ENCODE results near the gene NGRN. TPM values are rescaled to one million over a fixed set of nuclear protein-coding genes. Genes with fewer than 3 reads are reported as not detected.
A peak's percentile ranks its signal among the peaks of the same experiment; 100 is the strongest.

Gene NGRN
- total RNA-seq, 1 donor, result 68.4 TPM

GRCh38 chr15:90221246-90221900 lies 44.1 kb upstream of the NGRN start:
- Histone ChIP-seq H4K20me1 (ENCODE audit: insufficient read depth, low read length) (no peaks in the 10 kb centered on the region), H3K79me2 (ENCODE audit: insufficient read depth, low read length) (no peaks in the 10 kb centered on the region), H3K4me2 (ENCODE audit: insufficient read depth, low read length) (no peak overlapping the region), H3K9me3 (ENCODE audit: low read depth, low read length) (no peaks in the 10 kb centered on the region), H3K36me3 (ENCODE audit: insufficient read depth, low read length) (no peaks in the 10 kb centered on the region), H3K4me3 (ENCODE audit: insufficient read depth, low read length) (no peak overlapping the region), H3K27me3 (ENCODE audit: insufficient read depth, low read length) (no peaks in the 10 kb centered on the region), H3K4me1 (ENCODE audit: insufficient read depth, low read length) (peaks cover 5% of the 10 kb centered on the region), H2AFZ (ENCODE audit: low read length) (peak overlapping the region; percentile 36), H3K27ac (ENCODE audit: low read depth, low read length) (no peak overlapping the region)
- TF ChIP-seq CTCF (IDR thresholded peaks at IDR 0.05; ENCODE audit: extremely low read depth, low read depth, low read length), result peak; percentile 91
- peak; percentile 99 for DNase-seq (ENCODE audit: insufficient read length, low spot score, missing footprints)

GRCh38 chr15:90222547-90222946 lies 42.9 kb upstream of the NGRN start:
- H3K4me3 ChIP-seq (ENCODE audit: insufficient read depth, low read length), result no peak overlapping the region
- no peak overlapping the region for H2AFZ ChIP-seq (ENCODE audit: low read length)
- TF ChIP-seq CTCF (IDR thresholded peaks at IDR 0.05; ENCODE audit: extremely low read depth, low read depth, low read length), result no peak
- no peaks in the 10 kb centered on the region for H4K20me1 ChIP-seq (ENCODE audit: insufficient read depth, low read length)
- H3K4me1 ChIP-seq (ENCODE audit: insufficient read depth, low read length), result peaks cover 5% of the 10 kb centered on the region
- H3K27ac ChIP-seq (ENCODE audit: low read depth, low read length), result no peak overlapping the region
- no peaks in the 10 kb centered on the region for H3K36me3 ChIP-seq (ENCODE audit: insufficient read depth, low read length)
- no peaks in the 10 kb centered on the region for H3K79me2 ChIP-seq (ENCODE audit: insufficient read depth, low read length)
- no peak overlapping the region for H3K4me2 ChIP-seq (ENCODE audit: insufficient read depth, low read length)
- no peaks in the 10 kb centered on the region for H3K9me3 ChIP-seq (ENCODE audit: low read depth, low read length)
- no peaks in the 10 kb centered on the region for H3K27me3 ChIP-seq (ENCODE audit: insufficient read depth, low read length)
- no peak for DNase-seq (ENCODE audit: insufficient read length, low spot score, missing footprints)

- Histone ChIP-seq H3K4me1 (ENCODE audit: insufficient read depth, low read length) (peaks cover 5% of the 10 kb centered on the region), H3K4me3 (ENCODE audit: insufficient read depth, low read length) (no peak overlapping the region), H3K4me2 (ENCODE audit: insufficient read depth, low read length) (no peak overlapping the region), H3K9me3 (ENCODE audit: low read depth, low read length) (no peaks in the 10 kb centered on the region), H3K27me3 (ENCODE audit: insufficient read depth, low read length) (no peaks in the 10 kb centered on the region), H3K36me3 (ENCODE audit: insufficient read depth, low read length) (no peaks in the 10 kb centered on the region), H3K27ac (ENCODE audit: low read depth, low read length) (no peak overlapping the region), H4K20me1 (ENCODE audit: insufficient read depth, low read length) (no peaks in the 10 kb centered on the region), H3K79me2 (ENCODE audit: insufficient read depth, low read length) (no peaks in the 10 kb centered on the region), H2AFZ (ENCODE audit: low read length) (no peak overlapping the region)
- TF ChIP-seq CTCF (IDR thresholded peaks at IDR 0.05; ENCODE audit: extremely low read depth, low read depth, low read length), result no peak
- DNase-seq (ENCODE audit: insufficient read length, low spot score, missing footprints), result peak; percentile 71
These were observed 41.9 kb upstream of the NGRN start for GRCh38 chr15:90223441-90224165.

GRCh38 chr15:90225047-90225446 lies 40.4 kb upstream of the NGRN start:
- no peak overlapping the region for H3K4me2 ChIP-seq (ENCODE audit: insufficient read depth, low read length)
- peaks cover 5% of the 10 kb centered on the region for H3K4me1 ChIP-seq (ENCODE audit: insufficient read depth, low read length)
- no peak overlapping the region for H3K27ac ChIP-seq (ENCODE audit: low read depth, low read length)
- peaks cover 12% of the 10 kb centered on the region for H3K36me3 ChIP-seq (ENCODE audit: insufficient read depth, low read length)
- H4K20me1 ChIP-seq (ENCODE audit: insufficient read depth, low read length), result no peaks in the 10 kb centered on the region
- H3K9me3 ChIP-seq (ENCODE audit: low read depth, low read length), result no peaks in the 10 kb centered on the region
- no peaks in the 10 kb centered on the region for H3K27me3 ChIP-seq (ENCODE audit: insufficient read depth, low read length)
- no peaks in the 10 kb centered on the region for H3K79me2 ChIP-seq (ENCODE audit: insufficient read depth, low read length)
- no peak overlapping the region for H3K4me3 ChIP-seq (ENCODE audit: insufficient read depth, low read length)
- no peak overlapping the region for H2AFZ ChIP-seq (ENCODE audit: low read length)
- DNase-seq (ENCODE audit: insufficient read length, low spot score, missing footprints), result peak; percentile 27
- no peak for TF ChIP-seq CTCF (IDR thresholded peaks at IDR 0.05; ENCODE audit: extremely low read depth, low read depth, low read length)

Data from osteoblast (primary cell).